ENCODE results near the gene CD300LD. TPM values are rescaled to one million over a fixed set of nuclear protein-coding genes. Genes with fewer than 3 reads are reported as not detected.
A peak's percentile ranks its signal among the peaks of the same experiment; 100 is the strongest.

Gene CD300LD
- total and polyA plus RNA-seq, 2 of the 8 experiments (the other 6 are each of a cell fraction or from before 2014, with no cell fraction given): not detected

GRCh38 chr17:74531231-74531761 lies 60.8 kb downstream of the CD300LD start, which contains the start of gene CD300LB:
Gene CD300LB, minus strand, starts transcription at chr17:74531475. Its CDS starts 125 bp downstream, at chr17:74531350.
- Histone ChIP-seq H4K20me1 (replicated peaks in 1 of 2; ENCODE audit: control insufficient read depth in 1 of 2, insufficient read depth in 2 of 2, low read length in 2 of 2) (no peaks in the 10 kb centered on the region), H3K23me2 (ENCODE audit: low read depth, low read length) (no peaks in the 10 kb centered on the region), H3K9me3 (ENCODE audit: insufficient read depth in 2 of 2, low read depth in 1 of 2, low read length in 1 of 2) (no peaks in the 10 kb centered on the region), H3K4ac (replicated peaks; ENCODE audit: insufficient read length, low read depth, low read length) (no peak within 1 kb of the TSS), H4K5ac (ENCODE audit: insufficient read length, low read depth, low read length) (no peak within 1 kb of the TSS), H2BK20ac (ENCODE audit: low read length) (no peak within 1 kb of the TSS), H3K4me3 (ENCODE audit: extremely low read depth in 1 of 4, insufficient read depth in 2 of 4, low read depth in 3 of 4, low read length in 4 of 4) (no peak within 1 kb of the TSS), H3K4me1 (replicated peaks in 1 of 4; ENCODE audit: control insufficient read depth in 3 of 4, insufficient read depth in 4 of 4, low read length in 3 of 4) (peaks cover 0 to 4% (median under 1%) of the 10 kb centered on the region in 4 experiments; a peak in 2 of 7 replicates), H2BK12ac (ENCODE audit: low read depth, low read length) (no peak within 1 kb of the TSS; the same call in 1 of the 2 replicates), H3K79me2 (ENCODE audit: control insufficient read depth in 1 of 2, insufficient read depth in 2 of 2, low read length in 2 of 2) (no peaks in the 10 kb centered on the region), H4K8ac (ENCODE audit: extremely low read depth, insufficient read depth, low read length) (peak within 1 kb of the TSS; percentile 35; the same call in 1 of the 2 replicates), H3K27ac (ENCODE audit: low read depth, low read length) (no peak within 1 kb of the TSS), H2BK5ac (ENCODE audit: low read depth, low read length) (no peak within 1 kb of the TSS), H3K79me1 (ENCODE audit: low read depth, low read length) (no peaks in the 10 kb centered on the region), H3K4me2 (ENCODE audit: insufficient read depth in 1 of 2, low read depth in 2 of 2, low read length in 2 of 2) (no peak within 1 kb of the TSS), H2BK120ac (replicated peaks; ENCODE audit: low read depth, low read length) (no peak within 1 kb of the TSS), H2AFZ (ENCODE audit: low read length) (no peak within 1 kb of the TSS), H3K9ac (replicated peaks in 1 of 4; ENCODE audit: extremely low read depth in 1 of 4, low read depth in 3 of 4, low read length in 3 of 4) (no peak within 1 kb of the TSS), H3K27me3 (replicated peaks in 1 of 4; ENCODE audit: control insufficient read depth in 3 of 4, extremely low read depth in 1 of 4, insufficient read depth in 3 of 4, low read length in 3 of 4) (peaks cover 0 to 2% (median 0%) of the 10 kb centered on the region in 4 experiments; a peak in 2 of 7 replicates), H3K36me3 (ENCODE audit: control insufficient read depth in 2 of 4, insufficient read depth in 4 of 4, low read length in 3 of 4) (no peaks in the 10 kb centered on the region), H3K23ac (ENCODE audit: insufficient read length) (no peak within 1 kb of the TSS), H4K91ac (replicated peaks; ENCODE audit: insufficient read length, low read length) (peak within 1 kb of the TSS; percentile 59), H3K56ac (replicated peaks; ENCODE audit: insufficient read length, low read depth, low read length) (no peak within 1 kb of the TSS), H2BK15ac (ENCODE audit: low read length) (no peak within 1 kb of the TSS), H3K18ac (ENCODE audit: extremely low read depth, low read length) (no peak within 1 kb of the TSS), H2AK5ac (ENCODE audit: low read depth, low read length) (no peak within 1 kb of the TSS), H3K14ac (ENCODE audit: insufficient read length) (no peak within 1 kb of the TSS)
- 85% methylated on average over 9 of the region's 10 CpGs; no CpG with 5 or more reads in 1 of the 2 experiments for WGBS, 2 experiments (ENCODE audit: extremely low coverage in 1 of 2, insufficient coverage in 1 of 2, insufficient read length in 1 of 2, insufficient replicate concordance in 2 of 2, low coverage in 1 of 2, low lambda C conversion rate in 2 of 2, missing lambda C conversion rate in 1 of 2)
- DNase-seq (ENCODE audit: low read depth in 1 of 2, low spot score in 2 of 2): no peak
- TF ChIP-seq CBX5 (IDR thresholded peaks at IDR 0.05; ENCODE audit: low read depth, low read length) (no peak), FOSL1 (IDR thresholded peaks at IDR 0.05; ENCODE audit: insufficient read depth, low read depth, low read length) (no peak), SP4 (IDR thresholded peaks at IDR 0.05; ENCODE audit: low read length) (no peak), TBP (IDR thresholded peaks at IDR 0.05; ENCODE audit: low read depth, low read length) (no peak), EGR1 (IDR thresholded peaks at IDR 0.05; ENCODE audit: borderline replicate concordance, low read depth, low read length) (no peak)
- no peak for FAIRE-seq
- ChIA-PET POLR2A (ENCODE audit: partially characterized antibody) (interaction anchor here (0.5 kb wide), 1 partner anchor 77 kb away, joined by 3 read pairs; no protein-coding TSS in a partner anchor), CTCF (ENCODE audit: partially characterized antibody) (interaction anchor here (0.7 to 2.6 kb wide), 9 partner anchors 73 to 233 kb away, joined by 3 to 21 read pairs (median 3); partner anchors contain the start of gene GPR142)

All from H1 (cell line).